Activated CD8-positive, alpha-beta memory T cell treated with anti-CD3 and anti-CD28 coated beads for 24 hours (primary cell): ENCODE data around the gene SHLD2.
"Not testable (repeated sequence)": the region's sequence is repeated elsewhere in the genome, so short reads cannot be mapped to it uniquely, and the experiment has no call there.

Experiments used
- DNase-seq: peaks from one replicate; pipeline ENCODE4 v3.0.0-alpha.2; 2020

Gene SHLD2

GRCh38 chr10:87094373-87095235, at the start of gene SHLD2, which contains the start of gene GLUD1:
Gene SHLD2, plus strand, starts transcription at chr10:87095206. Its CDS starts 56,149 bp downstream, at chr10:87151355.
Gene GLUD1, minus strand, starts transcription at chr10:87094843. Its CDS starts 74 bp downstream, at chr10:87094769.
- peak; percentile 94 for DNase-seq

- no peak for DNase-seq
Measured at GRCh38 chr10:87045434-87045938, 49.5 kb upstream of the SHLD2 start.

DNA sequence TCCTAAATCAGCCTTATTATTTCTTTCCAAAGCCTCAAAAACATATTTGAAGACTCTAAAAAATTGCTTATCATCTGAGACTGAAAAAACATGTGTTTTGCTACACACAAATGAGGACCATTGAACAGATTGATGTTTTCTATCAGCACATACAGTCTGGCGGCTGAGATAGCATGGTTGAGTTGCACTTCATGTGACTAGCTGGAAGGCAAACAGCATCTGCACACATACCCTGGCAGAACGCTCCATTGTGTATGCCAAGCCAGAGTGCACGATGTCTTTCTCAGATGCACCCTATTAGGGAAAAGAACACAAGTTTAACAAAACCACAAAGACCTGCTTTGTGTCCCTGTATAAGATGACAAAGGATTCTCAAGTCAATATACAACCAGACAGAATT, 41.9 kb upstream of the SHLD2 start:
- DNase-seq = no peak

DNA sequence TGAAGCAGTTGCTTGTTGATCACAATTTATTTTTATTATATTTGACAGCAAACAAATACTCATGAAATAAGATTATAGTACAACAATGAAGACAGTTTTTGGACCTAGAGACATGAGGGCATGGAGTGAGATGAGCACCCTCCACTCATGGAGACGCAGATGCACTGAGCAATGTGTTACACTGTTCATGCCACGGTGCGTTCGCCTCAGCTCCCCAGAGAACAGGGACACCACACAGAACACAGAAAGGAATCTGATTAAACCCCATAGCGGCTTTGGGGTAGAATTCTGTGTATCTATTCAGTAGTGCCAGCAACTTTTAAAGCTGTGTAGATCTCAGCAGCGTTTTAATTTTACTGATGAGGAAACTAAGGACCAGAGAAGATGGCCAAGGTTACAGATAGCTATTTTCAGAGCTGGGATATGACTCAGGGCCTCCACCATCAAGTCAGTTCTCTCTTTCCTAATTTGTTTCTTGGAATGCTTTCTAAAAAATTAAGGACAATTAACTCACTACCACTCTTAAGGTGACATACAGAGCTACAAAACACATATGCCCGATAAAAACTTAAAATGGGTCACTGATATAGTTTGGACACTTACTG, 41.3 kb upstream of the SHLD2 start:
- no peak for DNase-seq

- DNase-seq = no peak
Measured at GRCh38 chr10:87054373-87055295, 40.4 kb upstream of the SHLD2 start.

DNA sequence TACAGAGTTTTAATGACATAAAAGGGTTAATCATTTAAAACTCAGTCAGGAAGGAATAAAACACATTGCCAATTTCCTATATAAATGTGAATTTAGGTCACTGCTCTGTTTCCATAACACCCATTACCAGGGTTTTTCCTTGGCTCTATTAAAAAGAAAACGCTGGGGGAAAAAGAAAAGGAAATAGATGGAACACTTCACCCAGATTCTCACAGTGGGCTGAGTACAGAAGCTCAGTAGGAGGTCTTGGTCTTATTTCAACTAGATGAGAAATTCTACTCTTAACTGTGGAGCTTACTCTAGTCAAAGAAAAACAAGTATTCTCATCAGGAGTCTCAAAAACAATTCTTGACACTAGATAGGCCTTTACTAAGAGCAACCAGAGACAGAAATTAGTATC, 36.8 kb upstream of the SHLD2 start:
- no peak for DNase-seq

DNA sequence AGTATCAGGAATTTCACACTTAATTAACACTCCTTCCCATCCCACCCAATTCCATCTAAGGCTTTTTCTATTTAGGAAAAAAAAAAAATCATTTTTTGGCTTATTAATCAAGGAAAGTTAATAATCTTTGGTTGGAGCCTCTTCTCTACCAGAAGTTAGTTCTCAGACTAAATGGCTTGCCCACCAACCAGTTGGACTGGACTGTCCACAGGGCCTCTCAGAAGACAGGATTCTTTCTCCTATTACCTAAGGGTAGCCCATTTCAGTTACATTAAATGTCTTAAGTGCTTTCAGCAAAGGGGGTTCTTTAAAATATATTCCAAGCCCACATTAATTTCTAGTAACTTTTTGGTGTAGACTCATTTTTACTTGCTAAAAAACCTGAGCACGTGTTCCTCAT, 35.6 kb upstream of the SHLD2 start:
- no peak for DNase-seq

GRCh38 chr10:87060280-87060928, 34.6 kb upstream of the SHLD2 start:
- no peak for DNase-seq

- DNase-seq = no peak
Measured at GRCh38 chr10:87064651-87065050, 30.4 kb upstream of the SHLD2 start.

GRCh38 chr10:87066178-87066577, 28.8 kb upstream of the SHLD2 start:
- no peak for DNase-seq

DNA sequence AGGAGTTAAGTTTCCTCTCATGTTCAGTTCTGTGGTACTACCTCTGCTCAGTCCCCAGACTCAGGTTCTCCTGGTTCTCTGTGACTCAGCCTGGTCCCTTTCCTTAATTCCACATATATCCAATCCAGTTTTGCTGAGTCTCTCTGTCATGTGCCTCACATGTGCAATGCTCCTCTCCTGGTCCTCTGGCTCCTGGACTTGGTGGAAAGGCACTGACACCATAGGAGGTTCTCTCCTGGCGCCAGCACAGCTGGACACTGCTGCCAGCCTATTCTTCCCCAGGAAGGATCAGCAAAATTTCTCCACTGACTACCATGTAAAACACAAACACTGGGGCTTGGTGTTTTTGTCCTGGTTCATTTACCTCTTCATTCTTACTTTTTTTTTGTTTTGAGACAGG, 28.1 kb upstream of the SHLD2 start:
- DNase-seq = no peak

GRCh38 chr10:87068281-87068680, 26.7 kb upstream of the SHLD2 start:
- DNase-seq = no peak

DNA sequence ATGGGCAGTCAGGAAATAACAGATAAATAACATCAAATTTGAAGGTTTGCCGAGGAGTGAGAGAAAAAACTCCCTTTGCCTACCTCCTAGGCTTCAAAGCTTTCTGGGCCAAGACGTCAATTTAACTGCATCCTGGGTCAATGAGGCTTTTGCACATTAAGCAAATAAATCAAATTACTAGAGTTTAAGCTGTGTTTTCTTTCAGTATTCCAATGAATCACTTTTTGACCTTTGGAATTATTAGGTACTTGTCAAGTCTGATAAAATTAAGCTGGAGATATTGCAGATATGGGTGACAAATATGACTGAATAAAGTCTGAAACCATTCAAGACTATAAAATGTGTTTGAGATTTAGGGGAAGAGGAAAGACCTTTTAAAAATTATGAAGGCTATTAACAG, 22.6 kb upstream of the SHLD2 start:
- no peak for DNase-seq

DNA sequence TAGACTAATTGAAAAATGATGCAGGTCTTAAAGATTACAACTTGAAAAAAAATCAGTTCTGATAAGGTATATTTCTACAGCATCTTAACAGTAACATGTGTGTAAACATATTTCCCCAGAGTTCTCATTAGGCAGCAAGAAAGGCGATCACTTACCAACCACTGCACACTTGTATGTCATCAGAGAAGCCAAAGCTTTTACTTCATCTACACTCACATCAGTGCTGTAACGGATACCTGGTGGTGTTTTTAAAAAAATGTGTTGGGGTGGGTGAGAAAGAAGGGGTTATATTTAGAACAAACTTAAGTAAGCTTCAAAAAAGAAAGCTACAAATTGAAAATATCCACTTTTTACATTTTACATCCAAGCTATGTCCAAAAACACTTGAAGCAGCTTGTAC, 18.6 kb upstream of the SHLD2 start:
- DNase-seq = not testable (repeated sequence)

DNA sequence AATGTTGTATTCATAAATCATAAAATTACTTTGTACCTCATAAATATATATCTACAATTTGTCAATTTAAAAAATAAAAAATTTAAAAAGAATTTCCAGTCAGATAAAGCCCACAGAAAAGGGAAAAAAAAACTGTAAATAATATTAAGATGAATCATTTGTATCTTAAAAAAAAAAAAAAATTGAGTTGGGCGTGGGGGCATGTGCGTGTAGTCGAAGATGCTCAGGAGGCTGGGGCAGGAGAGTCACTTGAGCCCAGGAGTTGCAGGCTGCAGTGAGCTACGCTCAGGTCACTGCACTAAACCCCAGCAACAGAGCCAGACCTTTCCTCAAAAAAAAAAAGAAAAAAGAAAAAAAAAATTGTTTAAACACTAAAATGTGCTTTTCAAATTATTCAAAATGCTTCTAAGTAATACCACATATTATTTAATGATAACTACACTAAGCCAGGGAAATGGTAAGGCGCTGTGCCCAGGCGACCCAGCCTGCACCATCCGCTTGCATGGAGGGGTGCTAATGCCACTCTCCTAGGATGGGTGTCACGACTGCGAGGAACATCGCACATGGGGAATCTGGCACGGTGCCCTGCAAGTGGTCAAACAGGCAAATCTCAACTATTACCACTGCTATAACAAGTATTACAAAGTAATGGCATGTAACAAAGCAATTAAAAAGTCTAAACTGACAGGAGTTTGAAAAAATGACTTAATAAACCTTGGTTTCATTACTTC, 15.7 kb upstream of the SHLD2 start:
- no peak for DNase-seq

- DNase-seq = not testable (repeated sequence)
Measured at GRCh38 chr10:87080621-87081020, 14.4 kb upstream of the SHLD2 start.

DNA sequence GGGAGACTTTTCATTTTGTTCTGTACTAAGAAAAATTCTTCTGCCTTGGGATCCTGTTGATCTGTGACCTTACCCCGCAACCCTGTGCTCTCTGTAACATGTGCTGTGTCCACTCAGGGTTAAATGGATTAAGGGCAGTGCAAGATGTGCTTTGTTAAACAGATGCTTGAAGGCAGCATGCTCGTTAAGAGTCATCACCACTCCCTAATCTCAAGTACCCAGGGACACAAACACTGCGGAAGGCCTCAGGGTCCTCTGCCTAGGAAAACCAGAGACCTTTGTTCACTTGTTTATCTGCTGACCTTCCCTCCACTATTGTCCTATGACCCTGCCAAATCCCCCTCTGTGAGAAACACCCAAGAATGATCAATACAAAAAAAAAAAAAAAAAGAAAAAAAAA, 13.4 kb upstream of the SHLD2 start:
- not testable (repeated sequence) for DNase-seq

- not testable (repeated sequence) for DNase-seq
Measured at GRCh38 chr10:87082219-87082618, 12.8 kb upstream of the SHLD2 start.

DNA sequence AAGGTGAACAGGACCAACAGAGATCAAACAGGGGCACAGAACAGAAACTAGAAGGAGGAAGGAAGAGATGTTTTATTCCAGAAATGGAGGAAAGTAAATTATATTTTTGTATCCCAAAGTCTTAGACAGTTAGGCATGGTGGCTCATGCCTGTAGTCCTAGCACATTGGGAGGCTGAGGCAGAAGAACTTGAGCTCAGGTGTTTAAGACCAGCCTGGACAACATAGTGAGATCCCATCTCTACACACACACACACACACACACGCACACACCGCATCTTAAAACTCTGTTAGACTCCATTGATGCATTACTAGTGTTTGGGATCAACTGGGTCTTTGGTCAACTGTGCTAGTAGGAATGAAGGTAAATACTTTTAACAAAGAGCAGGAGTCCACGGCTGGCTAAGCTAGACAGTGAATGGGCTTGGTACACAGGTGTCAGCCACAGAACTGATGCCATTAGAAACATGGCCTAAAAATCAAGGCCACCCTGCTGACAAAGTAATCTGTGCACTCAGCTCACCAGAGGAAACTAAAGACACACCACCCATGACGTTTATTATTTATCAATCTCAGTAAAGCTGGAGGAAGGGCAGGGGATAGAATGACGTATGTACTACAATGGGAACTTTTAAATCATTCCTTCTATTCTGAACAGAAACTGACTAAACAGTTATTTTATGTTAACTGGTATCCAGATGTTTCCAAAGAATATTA, 11.3 kb upstream of the SHLD2 start:
- not testable (repeated sequence) for DNase-seq

DNA sequence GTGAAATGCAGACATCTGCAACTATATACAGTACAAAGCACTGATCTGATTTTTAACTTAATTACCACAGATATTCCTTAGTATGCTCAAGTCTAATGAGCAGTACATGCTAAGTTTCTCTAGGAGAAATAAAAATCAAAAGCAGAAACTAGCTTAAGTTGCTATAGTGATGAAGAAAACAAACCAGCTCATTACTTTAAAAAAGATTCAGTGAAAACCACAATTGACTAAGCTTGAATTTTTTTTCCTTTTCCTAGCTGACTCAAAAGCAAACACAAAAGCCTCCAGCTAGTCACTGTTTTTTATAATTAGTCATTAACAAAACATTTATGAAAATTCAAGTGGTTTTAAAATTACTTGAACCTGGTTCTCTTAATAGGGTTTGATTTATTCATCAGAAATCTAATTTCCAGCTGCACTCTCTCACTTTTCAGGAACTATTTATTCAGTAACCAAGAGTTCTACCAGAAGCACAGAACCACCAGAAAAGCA, 10.7 kb upstream of the SHLD2 start:
- DNase-seq = not testable (repeated sequence)

- no peak for DNase-seq
Measured at GRCh38 chr10:87085537-87085936, 9.5 kb upstream of the SHLD2 start.
